DOHH2 (cell line): ENCODE results near the gene FBXO34.

ENCODE experiments used
- CTCF ChIP-seq: fragments of 200-600 bp; sonication (generic); IDR thresholded peaks from one replicate; pipeline ENCODE4 v1.5.1; 2014; ENCODE audit warnings: antibody characterized with exemption, mild to moderate bottlenecking, low read depth, low read length; ENCODE audit not compliant: poor library complexity, severe bottlenecking
- EZH2phosphoT487 ChIP-seq: fragments of 200-600 bp; sonication (generic); IDR thresholded peaks from 2 replicates; pipeline ENCODE4 v1.6.1; 2017; ENCODE audit warnings: borderline replicate concordance, mild to moderate bottlenecking, antibody characterized with exemption, low read length, moderate library complexity, mixed read lengths

- TF ChIP-seq CTCF (no peak), EZH2phosphoT487 (no peak)
Observed at GRCh38 chr14:55381561-55381960, 110.3 kb downstream of the FBXO34 start.
